SH-SY5Y (cell line): ENCODE measurements around the gene VTN.

ENCODE experiments used
- GATA2 ChIP-seq: IDR thresholded peaks from 2 replicates; pipeline ENCODE4 v1.6.1; 2011; ENCODE audit warnings: mild to moderate bottlenecking, low read depth, low read length
- GATA3 ChIP-seq: IDR thresholded peaks from 2 replicates; pipeline ENCODE4 v1.6.1; 2011; ENCODE audit warnings: low read depth, mild to moderate bottlenecking, low read length, moderate library complexity

DNA sequence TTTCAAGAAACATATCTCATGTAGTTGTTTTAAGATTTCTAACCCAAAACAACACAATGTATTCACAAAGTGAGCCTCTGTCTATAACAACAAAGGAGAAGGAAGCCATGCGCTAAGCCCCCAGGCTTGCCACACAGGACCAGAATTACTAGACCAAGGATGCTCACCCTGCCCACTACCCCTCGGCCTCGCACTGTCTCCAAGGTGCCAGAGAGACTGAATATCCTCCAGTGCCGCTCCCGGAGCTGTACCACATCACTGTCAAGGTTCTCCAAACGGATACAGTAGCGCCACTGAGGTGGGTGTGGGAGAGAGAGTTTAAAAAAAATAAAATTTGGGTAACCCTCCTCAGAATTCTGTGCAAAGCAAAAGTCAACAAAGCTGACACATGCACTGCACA lies 19.8 kb downstream of the VTN start:
- no peak for TF ChIP-seq GATA2
- no peak for TF ChIP-seq GATA3
